GM18858 (cell line): ENCODE measurements around the gene OR2F2.

Source experiments
- ATAC-seq: cut with Tn5 transposase; IDR thresholded peaks from one replicate; pipeline ENCODE4 v1.9.1; 2021; ENCODE audit not compliant: unreplicated experiment

Gene OR2F2

GRCh38 chr7:143934526-143935325 is at the start of gene OR2F2:
OR2F2 (plus strand) TSS chr7:143935233; CDS start chr7:143935233, 0 bp downstream.
- ATAC-seq = no peak

GRCh38 chr7:143885951-143886350 is 49.1 kb upstream of the OR2F2 start:
- no peak for ATAC-seq

GRCh38 chr7:143886826-143887477 is 48.1 kb upstream of the OR2F2 start:
- ATAC-seq = no peak

GRCh38 chr7:143889068-143889467 is 46.0 kb upstream of the OR2F2 start:
- no peak for ATAC-seq

- ATAC-seq = no peak
Measured at GRCh38 chr7:143890558-143890957, 44.5 kb upstream of the OR2F2 start.

GRCh38 chr7:143891457-143891856 is 43.6 kb upstream of the OR2F2 start:
- ATAC-seq = no peak

GRCh38 chr7:143892527-143893300 is 42.3 kb upstream of the OR2F2 start:
- ATAC-seq = peak; percentile 97

GRCh38 chr7:143896667-143897066 is 38.4 kb upstream of the OR2F2 start:
- ATAC-seq = no peak

GRCh38 chr7:143898810-143899209 is 36.2 kb upstream of the OR2F2 start:
- no peak for ATAC-seq

- no peak for ATAC-seq
Measured at GRCh38 chr7:143900230-143900766, 34.7 kb upstream of the OR2F2 start.

- peak; percentile 11 for ATAC-seq
Measured at GRCh38 chr7:143901332-143901667, 33.7 kb upstream of the OR2F2 start.

GRCh38 chr7:143901668-143902331 is 33.2 kb upstream of the OR2F2 start, which contains the start of gene TCAF1:
TCAF1 (minus strand) TSS chr7:143902176; CDS start chr7:143876608, 25,568 bp downstream.
- ATAC-seq = peak; percentile 79

GRCh38 chr7:143902332-143902899 is 32.6 kb upstream of the OR2F2 start:
- no peak for ATAC-seq

GRCh38 chr7:143905509-143905908 is 29.5 kb upstream of the OR2F2 start:
- no peak for ATAC-seq

- ATAC-seq = no peak
Measured at GRCh38 chr7:143906151-143906550, 28.9 kb upstream of the OR2F2 start.

GRCh38 chr7:143906895-143907294 is 28.1 kb upstream of the OR2F2 start:
- no peak for ATAC-seq

GRCh38 chr7:143908120-143908519 is 26.9 kb upstream of the OR2F2 start:
- no peak for ATAC-seq

GRCh38 chr7:143909863-143910262 is 25.2 kb upstream of the OR2F2 start:
- no peak for ATAC-seq

GRCh38 chr7:143910473-143911248 is 24.4 kb upstream of the OR2F2 start:
- no peak for ATAC-seq
